Endothelial cell of umbilical vein (primary cell): ENCODE measurements around the gene MYD88. TPM values are rescaled to one million over a fixed set of nuclear protein-coding genes. Genes with fewer than 3 reads are reported as not detected.

Experiments
- BruUV-seq: library from RNA; stranded (reverse); fragments of 400-500 nt; replicated peaks from 2 replicates; lab custom pipeline; 2021; lab: Mats Ljungman, UMichigan
- CTCF ChIA-PET: fragments of 300-600, 350-600 bp; sonication (Branson Sonifier 250); formaldehyde crosslinking; loops from one replicate; lab custom pipeline; 2021; ENCODE audit warnings: antibody characterized with exemption, inconsistent platforms; lab: Charles Lee
- POLR2A ChIA-PET: fragments of 300-600, 350-600 bp; sonication (Branson Sonifier 250); formaldehyde crosslinking; loops from one replicate; lab custom pipeline; 2021; ENCODE audit warnings: antibody characterized with exemption, inconsistent platforms; lab: Charles Lee
- DNase-seq: peaks from one replicate; pipeline ENCODE4 v3.0.0-alpha.2; 2011; ENCODE audit warnings: low read depth, low spot score
- FAIRE-seq: peaks from 2 replicates; lab custom pipeline; 2011; peaks lifted over from hg19 to GRCh38; lab: Jason Lieb, UNC
- H2AFZ ChIP-seq: 2 replicates; pipeline ENCODE4 v1.6.0; 2012; ENCODE audit warnings: low read depth, low read length, control low read depth, inconsistent platforms
- H3K27ac ChIP-seq: 2 replicates; pipeline ENCODE4 v1.5.1; 2011; ENCODE audit warnings: low read depth, mild to moderate bottlenecking, control low read depth, low read length, moderate library complexity; ENCODE audit not compliant: insufficient read depth
- H3K27me3 ChIP-seq, 2 experiments: 2 replicates each; pipeline versions ENCODE4 v1.6.0 to v1.6.1; 2011; ENCODE audit warnings: low read length in 2 of 2, mixed read lengths in 1 of 2; ENCODE audit not compliant: control insufficient read depth in 2 of 2, insufficient read depth in 2 of 2
- H3K36me3 ChIP-seq, 2 experiments: 2 replicates in 1 of 2; 3 replicates in 1 of 2; pipeline ENCODE4 v1.5.1; 2011; ENCODE audit warnings: low read length in 2 of 2, mild to moderate bottlenecking in 1 of 2, moderate library complexity in 1 of 2; ENCODE audit not compliant: control insufficient read depth in 2 of 2, insufficient read depth in 2 of 2; ENCODE audit errors: extremely low read depth in 1 of 2
- H3K4me1 ChIP-seq: 3 replicates; pipeline ENCODE4 v1.5.1; 2011; ENCODE audit warnings: mild to moderate bottlenecking, low read length; ENCODE audit not compliant: control insufficient read depth, insufficient read depth; ENCODE audit errors: extremely low read depth
- H3K4me2 ChIP-seq: 2 replicates; pipeline ENCODE4 v1.6.1; 2011; ENCODE audit warnings: low read length, control low read depth, mixed read lengths; ENCODE audit not compliant: insufficient read depth
- H3K4me3 ChIP-seq, 3 experiments: fragments of 200-600 bp in 1 of 3; sonication (generic), shearing (Covaris generic) in 1 of 3; replicated peaks in 1 of 3; 2 replicates each; pipeline ENCODE4 v1.5.1; 2011 to 2016; ENCODE audit warnings: control low read depth in 3 of 3, low read length in 3 of 3, mild to moderate bottlenecking in 2 of 3, inconsistent platforms in 1 of 3, low read depth in 1 of 3, moderate library complexity in 1 of 3; ENCODE audit not compliant: insufficient read depth in 1 of 3
- H3K79me2 ChIP-seq: 2 replicates; pipeline ENCODE4 v1.6.0; 2012; ENCODE audit warnings: low read length, inconsistent platforms; ENCODE audit not compliant: control insufficient read depth, insufficient read depth
- H3K9ac ChIP-seq: replicated peaks from 2 replicates; pipeline ENCODE3; 2011; ENCODE audit warnings: low read length, control low read depth; ENCODE audit not compliant: insufficient read depth; ENCODE audit errors: extremely low read depth
- H3K9me1 ChIP-seq: replicated peaks from 3 replicates; pipeline ENCODE4 v1.6.0; 2011; ENCODE audit warnings: mild to moderate bottlenecking, low read length; ENCODE audit not compliant: control insufficient read depth, insufficient read depth; ENCODE audit errors: extremely low read depth
- H3K9me3 ChIP-seq: replicated peaks from 2 replicates; pipeline ENCODE4 v1.5.1; 2012; ENCODE audit warnings: low read length, inconsistent platforms; ENCODE audit not compliant: control insufficient read depth, insufficient read depth
- H4K20me1 ChIP-seq: replicated peaks from 2 replicates; pipeline ENCODE3; 2011; ENCODE audit warnings: mild to moderate bottlenecking, low read length; ENCODE audit not compliant: control insufficient read depth, insufficient read depth; ENCODE audit errors: extremely low read depth
- CTCF ChIP-seq, 2 donors: IDR thresholded peaks; 1 replicate in 1 of 2; 2 replicates in 1 of 2; pipeline ENCODE4 v1.5.1; 2011; ENCODE audit warnings: low read length in 2 of 2, mild to moderate bottlenecking in 2 of 2, moderate library complexity in 2 of 2, control low read depth in 1 of 2, inconsistent platforms in 1 of 2, low read depth in 1 of 2; ENCODE audit not compliant: insufficient read depth in 1 of 2; ENCODE audit errors: extremely low read depth in 1 of 2
- EZH2 ChIP-seq: IDR thresholded peaks from 2 replicates; pipeline ENCODE4 v1.6.1; 2012; ENCODE audit warnings: borderline replicate concordance, low read depth, mild to moderate bottlenecking, moderate library complexity, low read length, inconsistent platforms; ENCODE audit not compliant: severe bottlenecking
- FOS ChIP-seq: IDR thresholded peaks from 2 replicates; pipeline ENCODE4 v1.6.1; 2011; ENCODE audit warnings: mild to moderate bottlenecking, low read length, moderate library complexity, borderline replicate concordance; ENCODE audit not compliant: insufficient read depth
- GATA2 ChIP-seq: IDR thresholded peaks from 2 replicates; pipeline ENCODE4 v1.7.0; 2011; ENCODE audit warnings: low read depth, mild to moderate bottlenecking, moderate library complexity, mixed read lengths, low read length; ENCODE audit not compliant: insufficient read length, insufficient read depth
- JUN ChIP-seq: IDR thresholded peaks from 2 replicates; pipeline ENCODE4 v1.6.1; 2011; ENCODE audit warnings: borderline replicate concordance, low read depth; ENCODE audit not compliant: insufficient read length, insufficient read depth
- MYC ChIP-seq: IDR thresholded peaks from one replicate; pipeline ENCODE4 v1.6.1; 2011; ENCODE audit warnings: mild to moderate bottlenecking, low read depth, low read length
- POLR2A ChIP-seq: IDR thresholded peaks from 2 replicates; pipeline ENCODE4 v1.6.1; 2012; ENCODE audit warnings: low read depth, mild to moderate bottlenecking, control low read depth, low read length
- POLR2AphosphoS5 ChIP-seq: IDR thresholded peaks from 2 replicates; pipeline ENCODE4 v1.6.1; 2012; ENCODE audit warnings: low read depth, mild to moderate bottlenecking, control low read depth, low read length, moderate library complexity; ENCODE audit not compliant: insufficient read depth
- dilution Hi-C: fragments of 300-500 bp; cut with MboI; formaldehyde crosslinking; loops from one replicate; pipeline ENCODE4 v1.15.0; 2019; ENCODE audit warnings: low sequenced_read_pairs; ENCODE audit not compliant: extremely low pct_ligation_motif_present
- intact Hi-C: fragments of 100-400 bp; cut with micrococcal nuclease; formaldehyde crosslinking; loops from one replicate; pipeline ENCODE4 v1.10.0; 2022
- polyA plus RNA-seq, 4 experiments: library from polyadenylated mRNA; depleted of rRNA in 3 of 4; stranded (reverse) in 3 of 4; unstranded in 1 of 4; fragments of >200 nt; gene quantifications; 2 replicates each; pipeline versions ENCODE4 v1.2.1 to v1.2.3, GENCODE V29; 2011 to 2012; ENCODE audit warnings: missing spikeins in 1 of 4
- total RNA-seq: library from RNA; stranded (reverse); gene quantifications from 2 replicates; pipeline ENCODE4 v1.2.3, GENCODE V29; 2021
- TF ChIP-seq, protein P1 (sequence below): IDR thresholded peaks from 2 replicates; pipeline ENCODE4 v1.6.1; 2011; ENCODE audit not compliant: insufficient read depth, insufficient read length

Gene MYD88
- total and polyA plus RNA-seq, 2 donors (not counting 3 experiments of a cell fraction or from before 2014, with no cell fraction given) = 35.1 to 55.0 TPM

GRCh38 chr3:38143511-38143910 is 5.0 kb downstream of the MYD88 start:
- FAIRE-seq (no peak), DNase-seq (no peak)
- no peak overlapping the region for H3K9ac ChIP-seq
- TF ChIP-seq GATA2 (no peak), POLR2AphosphoS5 (no peak), CTCF (IDR thresholded peaks at IDR 0.05; ENCODE audit: extremely low read depth in 1 of 2, insufficient read depth in 1 of 2, low read depth in 1 of 2, low read length in 2 of 2) (no peak)
- intact Hi-C loops (no loop called here), dilution Hi-C loops (no loop called here)
- peaks cover 0 to 14% of the 10 kb centered on the region in 2 experiments for H3K36me3 ChIP-seq
- no peaks in the 10 kb centered on the region for H3K9me3 ChIP-seq
- no peaks in the 10 kb centered on the region for H4K20me1 ChIP-seq
- H3K79me2 ChIP-seq = no peaks in the 10 kb centered on the region
- no TSS peak for BruUV-seq
- no peak overlapping the region for H3K27ac ChIP-seq
- no peak overlapping the region for H3K4me2 ChIP-seq
- no peaks in the 10 kb centered on the region for H3K9me1 ChIP-seq
- H3K4me1 ChIP-seq = peaks cover 10% of the 10 kb centered on the region
- POLR2A ChIA-PET = interaction anchor here (1.1 kb wide), 1 partner anchor 21 kb away, joined by 3 read pairs; the partner anchor contains the start of gene OXSR1
- H3K4me3 ChIP-seq = no peak overlapping the region
- no peak overlapping the region for H2AFZ ChIP-seq
- H3K27me3 ChIP-seq = peaks cover 3 to 10% of the 10 kb centered on the region in 2 experiments
- CTCF ChIA-PET = interaction anchor here (0.7 kb wide), 1 partner anchor 15 kb away, joined by 3 read pairs; no protein-coding TSS in a partner anchor

DNA sequence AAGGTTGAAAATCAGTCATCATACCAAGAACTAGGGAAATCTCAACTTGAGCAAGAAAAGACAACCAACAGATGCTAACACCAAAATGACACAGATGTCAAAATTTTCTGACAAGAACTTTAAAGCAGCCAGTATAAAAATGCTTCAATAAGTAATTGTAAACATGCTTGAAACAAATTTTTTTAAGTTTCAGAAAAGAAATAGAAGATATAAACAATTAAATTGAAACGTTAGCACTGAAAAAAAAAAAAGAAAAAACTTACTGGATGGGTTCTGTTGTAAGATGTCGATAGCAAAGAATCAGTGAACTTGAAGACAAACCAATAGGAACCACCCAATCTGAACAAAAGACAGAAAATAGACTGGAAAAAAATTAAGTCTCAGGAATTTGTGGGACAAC is 8.0 kb downstream of the MYD88 start:
- no peak overlapping the region for H3K4me2 ChIP-seq
- TF ChIP-seq GATA2 = no peak
- TF ChIP-seq, protein P1, sequence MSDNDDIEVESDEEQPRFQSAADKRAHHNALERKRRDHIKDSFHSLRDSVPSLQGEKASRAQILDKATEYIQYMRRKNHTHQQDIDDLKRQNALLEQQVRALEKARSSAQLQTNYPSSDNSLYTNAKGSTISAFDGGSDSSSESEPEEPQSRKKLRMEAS = no peak
- no peak for TF ChIP-seq JUN
- TF ChIP-seq FOS = no peak
- no peak for TF ChIP-seq EZH2
- TF ChIP-seq POLR2A = no peak
- TF ChIP-seq CTCF (IDR thresholded peaks at IDR 0.05; ENCODE audit: extremely low read depth in 1 of 2, insufficient read depth in 1 of 2, low read depth in 1 of 2, low read length in 2 of 2) = no peak
- TF ChIP-seq POLR2AphosphoS5 = no peak
- TF ChIP-seq MYC = no peak
- FAIRE-seq (no peak), DNase-seq (no peak)
- intact Hi-C loops = no loop called here
- no peaks in the 10 kb centered on the region for H3K4me1 ChIP-seq
- no peak overlapping the region for H3K4me3 ChIP-seq
- CTCF ChIA-PET = no interaction called here
- no peaks in the 10 kb centered on the region for H3K9me1 ChIP-seq
- no peaks in the 10 kb centered on the region for H4K20me1 ChIP-seq
- peaks cover 0 to 6% of the 10 kb centered on the region in 2 experiments for H3K36me3 ChIP-seq
- H3K27ac ChIP-seq = no peak overlapping the region
- H2AFZ ChIP-seq = no peak overlapping the region
- no peaks in the 10 kb centered on the region for H3K79me2 ChIP-seq
- POLR2A ChIA-PET = no interaction called here
- peaks cover 3 to 10% of the 10 kb centered on the region in 2 experiments for H3K27me3 ChIP-seq
- H3K9me3 ChIP-seq = no peaks in the 10 kb centered on the region
- no peak overlapping the region for H3K9ac ChIP-seq
- dilution Hi-C loops = no loop called here
- no TSS peak for BruUV-seq
